ENCODE measurements around the gene COL27A1.

COL27A1 gene

DNA sequence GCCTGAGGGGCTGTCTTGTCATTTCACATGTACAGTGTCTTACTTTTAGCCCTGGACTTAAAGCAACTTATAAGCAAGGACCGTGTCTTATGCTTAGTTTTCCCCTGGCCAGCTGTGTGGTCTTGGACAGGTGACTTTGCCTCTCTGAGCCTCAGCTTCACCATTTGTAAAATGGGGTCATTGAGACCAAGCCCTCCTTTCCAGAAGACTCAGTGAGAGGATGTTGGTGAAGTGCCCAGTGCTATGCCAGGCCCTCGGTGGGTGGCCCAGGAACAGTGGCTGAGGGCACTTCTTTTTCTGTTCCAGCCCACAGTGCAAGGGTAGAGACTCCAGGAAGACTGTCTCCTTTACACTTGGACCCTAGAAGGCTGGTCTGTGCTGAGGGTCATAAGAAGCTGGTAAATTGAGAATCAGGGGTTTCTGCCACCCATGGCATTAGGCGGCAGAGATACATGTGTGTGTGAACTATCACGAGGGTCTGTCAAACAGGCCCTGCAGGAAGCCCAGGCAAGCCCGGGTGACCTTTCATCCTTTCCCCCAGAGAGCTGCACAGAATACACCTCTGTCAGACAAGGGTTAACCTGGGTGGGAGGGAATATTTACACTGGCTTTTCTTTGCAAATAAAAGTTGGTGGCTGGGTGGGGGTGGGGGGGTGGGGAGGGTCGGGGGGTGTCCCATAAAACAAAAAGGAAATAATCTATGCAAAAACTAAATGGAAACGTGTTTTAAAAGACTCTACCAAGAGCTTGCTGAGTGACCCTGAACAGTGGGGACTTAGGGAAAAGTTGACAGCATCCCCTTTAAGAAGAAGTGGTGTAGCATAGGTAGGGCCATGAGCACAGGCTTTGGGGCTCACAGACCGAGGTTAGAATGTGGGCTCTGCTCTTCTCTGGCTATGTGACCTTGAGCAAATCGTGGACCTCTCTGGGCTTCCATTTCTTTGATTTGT lies 35.8 kb upstream of the COL27A1 start:
- TF ChIP-seq, protein P1, sequence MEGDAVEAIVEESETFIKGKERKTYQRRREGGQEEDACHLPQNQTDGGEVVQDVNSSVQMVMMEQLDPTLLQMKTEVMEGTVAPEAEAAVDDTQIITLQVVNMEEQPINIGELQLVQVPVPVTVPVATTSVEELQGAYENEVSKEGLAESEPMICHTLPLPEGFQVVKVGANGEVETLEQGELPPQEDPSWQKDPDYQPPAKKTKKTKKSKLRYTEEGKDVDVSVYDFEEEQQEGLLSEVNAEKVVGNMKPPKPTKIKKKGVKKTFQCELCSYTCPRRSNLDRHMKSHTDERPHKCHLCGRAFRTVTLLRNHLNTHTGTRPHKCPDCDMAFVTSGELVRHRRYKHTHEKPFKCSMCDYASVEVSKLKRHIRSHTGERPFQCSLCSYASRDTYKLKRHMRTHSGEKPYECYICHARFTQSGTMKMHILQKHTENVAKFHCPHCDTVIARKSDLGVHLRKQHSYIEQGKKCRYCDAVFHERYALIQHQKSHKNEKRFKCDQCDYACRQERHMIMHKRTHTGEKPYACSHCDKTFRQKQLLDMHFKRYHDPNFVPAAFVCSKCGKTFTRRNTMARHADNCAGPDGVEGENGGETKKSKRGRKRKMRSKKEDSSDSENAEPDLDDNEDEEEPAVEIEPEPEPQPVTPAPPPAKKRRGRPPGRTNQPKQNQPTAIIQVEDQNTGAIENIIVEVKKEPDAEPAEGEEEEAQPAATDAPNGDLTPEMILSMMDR (IDR thresholded peaks at IDR 0.05; ENCODE audit: low read depth, low read length): no peak
- DNase-seq (ENCODE audit: extremely low read depth, low read depth): no peak

GRCh38 chr9:114120192-114121014 lies 34.9 kb upstream of the COL27A1 start:
- TF ChIP-seq, protein P1 (IDR thresholded peaks at IDR 0.05; ENCODE audit: low read depth, low read length): no peak
- no peak for DNase-seq (ENCODE audit: extremely low read depth, low read depth)

- TF ChIP-seq, protein P1 (IDR thresholded peaks at IDR 0.05; ENCODE audit: low read depth, low read length): no peak
- no peak for DNase-seq (ENCODE audit: extremely low read depth, low read depth)
Measured at GRCh38 chr9:114121227-114122135, 33.9 kb upstream of the COL27A1 start.

DNA sequence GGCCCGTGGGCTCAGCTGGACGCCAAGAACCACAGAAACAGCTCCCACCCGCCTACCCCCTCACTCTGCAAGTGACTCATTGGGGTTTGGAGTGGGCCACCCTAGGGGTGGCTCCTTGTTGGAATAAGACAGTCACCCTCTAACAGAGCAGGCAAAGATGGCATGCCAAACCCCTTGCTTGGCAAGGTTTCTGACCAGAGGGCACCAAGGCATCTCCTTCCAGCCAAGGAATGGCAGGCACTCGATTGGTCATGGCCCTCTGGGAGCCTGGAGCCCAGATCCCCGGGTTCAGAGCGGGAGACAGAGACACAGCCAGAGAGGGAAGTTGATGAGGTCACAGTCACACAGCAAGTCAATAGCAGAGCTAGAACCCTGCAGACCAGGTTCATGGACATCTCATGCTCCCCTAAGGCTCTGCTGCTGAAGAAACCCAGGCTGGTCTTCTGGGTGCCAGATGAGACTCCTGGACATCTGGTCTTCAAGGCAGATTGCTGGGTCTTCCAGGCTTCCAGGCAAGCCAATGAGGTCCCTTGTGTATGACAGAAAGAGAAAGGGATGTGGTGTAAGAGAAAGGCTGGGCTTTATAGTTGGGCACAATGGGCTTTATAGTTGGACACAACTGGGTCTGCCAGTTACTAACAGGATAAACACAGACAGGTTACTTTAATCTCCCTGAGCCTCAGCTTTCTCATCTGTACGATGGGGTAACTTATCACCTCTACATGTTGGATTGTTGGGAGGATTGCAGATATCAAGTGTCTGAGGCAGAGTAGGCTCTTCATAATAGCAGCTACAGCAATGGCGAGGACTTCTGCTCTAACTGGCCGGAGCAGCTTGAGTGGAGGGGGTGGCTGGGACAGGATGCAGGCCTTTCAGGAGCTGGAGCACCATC lies 33.0 kb upstream of the COL27A1 start:
- no peak for DNase-seq (ENCODE audit: extremely low read depth, low read depth)
- TF ChIP-seq, protein P1 (IDR thresholded peaks at IDR 0.05; ENCODE audit: low read depth, low read length): no peak

- TF ChIP-seq, protein P1 (IDR thresholded peaks at IDR 0.05; ENCODE audit: low read depth, low read length): no peak
- no peak for DNase-seq (ENCODE audit: extremely low read depth, low read depth)
Measured at GRCh38 chr9:114123031-114123977, 32.0 kb upstream of the COL27A1 start.

All from AG09319 (cell line).